GM12878 (cell line): ENCODE measurements around the gene KCTD2.

Experiments
- BCL11A ChIP-seq: IDR thresholded peaks from 2 replicates; pipeline ENCODE4 v1.6.1; 2011; ENCODE audit warnings: low read depth, low read length
- CTCF ChIP-seq, 3 experiments: IDR thresholded peaks in 2 of 3; conservative IDR thresholded peaks in 1 of 3; 2 replicates each; pipeline ENCODE4 v1.5.1; 2011; ENCODE audit warnings: low read depth in 3 of 3, low read length in 3 of 3, mild to moderate bottlenecking in 3 of 3, control low read depth in 2 of 3, moderate library complexity in 2 of 3, inconsistent platforms in 1 of 3, mixed read lengths in 1 of 3; ENCODE audit not compliant: control insufficient read depth in 2 of 3, insufficient read depth in 1 of 3; ENCODE audit errors: extremely low read depth in 1 of 3
- ELK1 ChIP-seq: IDR thresholded peaks from 2 replicates; pipeline ENCODE4 v1.6.1; 2012; ENCODE audit warnings: low read depth, low read length, improper control_type of control experiment
- NR2C1 ChIP-seq: fragments of 450-650 bp; IDR thresholded peaks from 2 replicates; pipeline ENCODE4 v1.6.1; 2017; ENCODE audit warnings: antibody characterized with exemption, mild to moderate bottlenecking, moderate library complexity
- NRF1 ChIP-seq: conservative IDR thresholded peaks from 2 replicates; pipeline ENCODE4 v1.6.1; 2011; ENCODE audit warnings: mild to moderate bottlenecking, low read depth, low read length, improper control_type of control experiment
- POLR2A ChIP-seq: IDR thresholded peaks from 2 replicates; pipeline ENCODE4 v1.6.1; 2011; ENCODE audit warnings: low read depth, mild to moderate bottlenecking, low read length
- SIN3A ChIP-seq: IDR thresholded peaks from 2 replicates; pipeline ENCODE4 v1.6.1; 2012; ENCODE audit warnings: low read depth, low read length, improper control_type of control experiment
- SKIL ChIP-seq: fragments of 450-650 bp; IDR thresholded peaks from 2 replicates; pipeline ENCODE4 v1.6.1; 2017; ENCODE audit warnings: mild to moderate bottlenecking, low read depth, inconsistent platforms; ENCODE audit not compliant: poor library complexity, severe bottlenecking
- SUZ12 ChIP-seq: fragments of 200-600 bp; sonication (generic); IDR thresholded peaks from one replicate; pipeline ENCODE4 v1.6.1; 2018; ENCODE audit warnings: antibody characterized with exemption, mild to moderate bottlenecking; ENCODE audit not compliant: unreplicated experiment
- TCF12 ChIP-seq: IDR thresholded peaks from 2 replicates; pipeline ENCODE4 v1.6.1; 2011; ENCODE audit warnings: low read depth, mild to moderate bottlenecking, low read length
- USF2 ChIP-seq: IDR thresholded peaks from 2 replicates; pipeline ENCODE4 v1.6.1; 2011; ENCODE audit warnings: low read depth, low read length, improper control_type of control experiment, borderline replicate concordance
- ZNF217 ChIP-seq: fragments of 450-650 bp; IDR thresholded peaks from 2 replicates; pipeline ENCODE4 v1.6.1; 2017; ENCODE audit warnings: antibody characterized with exemption, mild to moderate bottlenecking

GRCh38 chr17:75060434-75061054 is 13.5 kb downstream of the KCTD2 start:
- no peak for TF ChIP-seq ZNF217
- no peak for TF ChIP-seq USF2
- TF ChIP-seq NRF1: no peak
- no peak for TF ChIP-seq NR2C1
- TF ChIP-seq ELK1: no peak
- no peak for TF ChIP-seq SIN3A
- no peak for TF ChIP-seq CTCF (IDR thresholded peaks at IDR 0.05 in 2 of 3, conservative IDR thresholded peaks at IDR 0.05 in 1 of 3; ENCODE audit: control insufficient read depth in 2 of 3, extremely low read depth in 1 of 3, insufficient read depth in 1 of 3, low read depth in 3 of 3, low read length in 3 of 3)
- TF ChIP-seq POLR2A: no peak
- TF ChIP-seq SKIL: no peak
- TF ChIP-seq TCF12: no peak
- TF ChIP-seq BCL11A: no peak
- no peak for TF ChIP-seq SUZ12
